PFSK-1 (cell line): ENCODE results near the gene GAREM1.

Source experiments
- FOXP2 ChIP-seq: optimal IDR thresholded peaks from 2 replicates; pipeline ENCODE3; 2011; ENCODE audit warnings: borderline replicate concordance, control low read depth, inconsistent platforms; ENCODE audit not compliant: insufficient read depth; ENCODE audit errors: extremely low read length, extremely low read depth
- POLR2AphosphoS5 ChIP-seq: IDR thresholded peaks from 2 replicates; pipeline ENCODE4 v1.6.1; 2012; ENCODE audit warnings: low read depth, mild to moderate bottlenecking, control low read depth, low read length, moderate library complexity
- TAF1 ChIP-seq: IDR thresholded peaks from 2 replicates; pipeline ENCODE4 v1.6.1; 2012; ENCODE audit warnings: low read length, control low read depth, borderline replicate concordance; ENCODE audit not compliant: insufficient read depth

- TF ChIP-seq FOXP2 (no peak), TAF1 (no peak), POLR2AphosphoS5 (no peak)
Observed at GRCh38 chr18:32511147-32511546, 40.5 kb upstream of the GAREM1 start.
